ENCODE data around the gene EML6. TPM values are rescaled to one million over a fixed set of nuclear protein-coding genes. Genes with fewer than 3 reads are reported as not detected.

EML6 gene
- total and polyA plus RNA-seq, 2 of the 8 experiments (the other 6 are each of a cell fraction or from before 2014, with no cell fraction given): 1.2 to 1.6 TPM

DNA sequence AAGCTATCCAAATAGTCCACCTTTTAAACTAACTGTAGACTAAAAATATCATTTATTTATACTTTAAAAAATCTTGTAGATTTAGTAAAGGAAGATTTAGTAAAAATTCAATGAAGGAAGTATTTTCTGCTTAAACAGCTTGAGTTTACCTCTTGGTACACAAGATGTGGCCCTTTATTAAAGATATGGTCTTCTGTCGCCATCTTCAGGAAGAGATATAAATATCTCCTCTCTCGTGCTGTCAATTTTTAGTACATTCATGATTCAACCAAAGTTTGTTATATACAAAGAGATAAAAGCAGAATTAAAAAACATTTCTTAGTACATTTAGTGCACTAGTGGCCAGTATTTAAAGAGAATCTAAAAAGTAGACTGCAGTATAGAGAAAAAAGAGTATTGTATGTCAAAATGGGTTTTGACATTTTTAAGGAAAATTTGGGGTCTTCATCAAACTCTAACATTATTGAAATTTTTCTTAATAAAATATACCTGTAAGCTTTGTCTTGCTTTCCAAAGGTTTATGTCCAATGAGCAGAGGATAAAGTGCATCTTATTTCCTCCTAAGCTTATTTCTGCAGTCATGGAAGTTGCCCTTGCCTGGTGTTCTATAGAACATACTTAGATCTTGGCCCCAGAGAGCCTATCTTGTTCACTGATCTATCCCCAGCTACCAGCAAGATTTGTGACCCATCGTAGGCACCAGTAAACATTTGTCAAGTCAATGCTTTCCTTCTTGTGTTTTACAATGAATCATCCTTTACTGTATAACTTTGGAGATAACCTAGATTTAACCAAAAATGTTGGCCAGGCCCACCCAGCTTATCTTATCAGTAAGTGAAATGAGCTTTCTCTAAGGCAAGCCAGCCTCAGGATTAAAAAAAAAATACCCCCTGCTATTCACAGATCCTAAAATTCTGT, 18.5 kb upstream of the EML6 start (continued):
- no peak for TF ChIP-seq ZNF274 (IDR thresholded peaks at IDR 0.05; ENCODE audit: borderline replicate concordance, extremely low read depth, low read length)
- TF ChIP-seq, protein P1, sequence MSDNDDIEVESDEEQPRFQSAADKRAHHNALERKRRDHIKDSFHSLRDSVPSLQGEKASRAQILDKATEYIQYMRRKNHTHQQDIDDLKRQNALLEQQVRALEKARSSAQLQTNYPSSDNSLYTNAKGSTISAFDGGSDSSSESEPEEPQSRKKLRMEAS (IDR thresholded peaks at IDR 0.05): no peak
- TF ChIP-seq RBBP5 (IDR thresholded peaks at IDR 0.05; ENCODE audit: borderline replicate concordance, low read depth, low read length): no peak
- no peak for TF ChIP-seq SUZ12 (IDR thresholded peaks at IDR 0.05; ENCODE audit: low read length)
- TF ChIP-seq SP1 (IDR thresholded peaks at IDR 0.05; ENCODE audit: low read depth, low read length): no peak
